ENCODE measurements around the gene REPS2.

The REPS2 gene

GRCh38 chrX:16975233-16975632 lies 28.8 kb downstream of the REPS2 start:
- no peak overlapping the region for H3K9ac ChIP-seq (ENCODE audit: low read length)
- no peak overlapping the region for H3K27ac ChIP-seq (ENCODE audit: low read length)
- H3K4me1 ChIP-seq (ENCODE audit: low read length), result peaks cover 28% of the 10 kb centered on the region; the same call in 1 of the 2 replicates
- peak overlapping the region; percentile 45 for H3K4me2 ChIP-seq (ENCODE audit: low read depth, low read length)
- H3K9me2 ChIP-seq (replicated peaks; ENCODE audit: insufficient read depth, low read length), result no peaks in the 10 kb centered on the region
- no peak overlapping the region for H2AFZ ChIP-seq (ENCODE audit: low read length)
- H3F3A ChIP-seq (ENCODE audit: insufficient read depth, low read length), result no peaks in the 10 kb centered on the region
- peaks cover 5% of the 10 kb centered on the region for H3K27me3 ChIP-seq (replicated peaks; ENCODE audit: insufficient read depth, low read length)
- no peaks in the 10 kb centered on the region for H4K20me1 ChIP-seq (ENCODE audit: insufficient read depth, low read length)
- DNase-seq, result peak; percentile 28
- no peaks in the 10 kb centered on the region for H3K9me3 ChIP-seq (replicated peaks; ENCODE audit: insufficient read depth, low read length)
- H3K36me3 ChIP-seq (replicated peaks; ENCODE audit: insufficient read depth, low read length), result no peaks in the 10 kb centered on the region
- H3K79me2 ChIP-seq (ENCODE audit: low read length), result no peaks in the 10 kb centered on the region
- no peak for TF ChIP-seq EZH2 (optimal IDR thresholded peaks at IDR 0.05; ENCODE audit: low read depth, low read length)
- TF ChIP-seq EZH2phosphoT487 (IDR thresholded peaks at IDR 0.05; ENCODE audit: low read length), result no peak
- no peak for TF ChIP-seq CTCF (IDR thresholded peaks at IDR 0.05; ENCODE audit: low read length)
- H3K4me3 ChIP-seq (ENCODE audit: low read length), result no peak overlapping the region

GRCh38 chrX:16977771-16978170 lies 31.3 kb downstream of the REPS2 start:
- H3K36me3 ChIP-seq (replicated peaks; ENCODE audit: insufficient read depth, low read length), result no peaks in the 10 kb centered on the region
- H3K9me2 ChIP-seq (replicated peaks; ENCODE audit: insufficient read depth, low read length), result no peaks in the 10 kb centered on the region
- H2AFZ ChIP-seq (ENCODE audit: low read length), result no peak overlapping the region
- H3K9me3 ChIP-seq (replicated peaks; ENCODE audit: insufficient read depth, low read length), result no peaks in the 10 kb centered on the region
- H4K20me1 ChIP-seq (ENCODE audit: insufficient read depth, low read length), result no peaks in the 10 kb centered on the region
- no peaks in the 10 kb centered on the region for H3K79me2 ChIP-seq (ENCODE audit: low read length)
- H3K9ac ChIP-seq (ENCODE audit: low read length), result no peak overlapping the region
- no peaks in the 10 kb centered on the region for H3F3A ChIP-seq (ENCODE audit: insufficient read depth, low read length)
- peaks cover 8% of the 10 kb centered on the region; the same call in 1 of the 2 replicates for H3K4me1 ChIP-seq (ENCODE audit: low read length)
- peaks cover 5% of the 10 kb centered on the region; the same call in 1 of the 2 replicates for H3K27me3 ChIP-seq (replicated peaks; ENCODE audit: insufficient read depth, low read length)
- H3K27ac ChIP-seq (ENCODE audit: low read length), result no peak overlapping the region
- no peak for DNase-seq
- no peak overlapping the region for H3K4me3 ChIP-seq (ENCODE audit: low read length)
- no peak overlapping the region for H3K4me2 ChIP-seq (ENCODE audit: low read depth, low read length)
- TF ChIP-seq EZH2 (optimal IDR thresholded peaks at IDR 0.05; ENCODE audit: low read depth, low read length) (no peak), EZH2phosphoT487 (IDR thresholded peaks at IDR 0.05; ENCODE audit: low read length) (no peak), CTCF (IDR thresholded peaks at IDR 0.05; ENCODE audit: low read length) (no peak)

DNA sequence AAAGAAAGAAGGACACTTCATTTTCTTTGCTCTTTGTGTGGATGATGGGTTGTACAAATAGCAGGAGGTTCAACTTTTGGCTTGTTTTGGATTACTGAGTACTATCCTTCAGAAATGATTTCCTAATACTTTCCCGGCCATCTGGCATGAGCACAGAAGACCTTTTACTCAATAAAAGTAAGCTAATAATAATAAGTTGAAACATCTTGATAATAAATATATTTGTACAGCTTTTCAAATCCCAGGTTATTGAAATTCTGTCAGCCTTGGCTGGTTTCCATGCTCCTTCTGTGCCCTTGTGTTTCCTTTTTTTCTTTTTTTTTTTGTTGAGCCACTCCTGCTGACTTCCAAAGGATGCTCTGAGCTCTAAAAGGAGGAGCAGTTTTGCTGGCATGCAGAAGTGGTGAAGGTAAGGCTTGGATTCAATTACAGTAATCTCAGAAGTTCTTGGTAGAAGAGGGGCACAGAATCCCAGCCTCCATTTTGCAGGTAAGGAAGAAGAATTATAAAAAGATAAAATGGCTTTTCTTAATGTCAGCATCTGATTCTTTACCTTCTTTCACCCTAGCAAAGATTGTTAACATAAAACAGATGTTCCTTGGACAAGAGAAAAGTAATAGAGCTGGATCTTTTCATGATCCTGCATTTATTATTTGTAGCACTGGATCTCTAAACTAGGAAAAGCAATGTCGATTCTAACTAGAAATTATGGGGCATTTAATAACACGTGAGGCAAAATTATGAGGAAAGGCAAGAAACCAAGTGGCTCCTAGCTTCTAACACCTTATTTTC lies 31.9 kb downstream of the REPS2 start:
- Histone ChIP-seq H3K79me2 (ENCODE audit: low read length) (no peaks in the 10 kb centered on the region), H3K4me2 (ENCODE audit: low read depth, low read length) (no peak overlapping the region), H3F3A (ENCODE audit: insufficient read depth, low read length) (no peaks in the 10 kb centered on the region), H3K4me3 (ENCODE audit: low read length) (no peak overlapping the region), H2AFZ (ENCODE audit: low read length) (no peak overlapping the region), H3K27ac (ENCODE audit: low read length) (no peak overlapping the region), H3K27me3 (replicated peaks; ENCODE audit: insufficient read depth, low read length) (0 out of 2 replicates have a peak, but pooled peaks cover under 1% of the 10 kb centered on the region), H4K20me1 (ENCODE audit: insufficient read depth, low read length) (no peaks in the 10 kb centered on the region), H3K9me3 (replicated peaks; ENCODE audit: insufficient read depth, low read length) (no peaks in the 10 kb centered on the region), H3K4me1 (ENCODE audit: low read length) (peaks cover 8% of the 10 kb centered on the region; the same call in 1 of the 2 replicates), H3K9me2 (replicated peaks; ENCODE audit: insufficient read depth, low read length) (no peaks in the 10 kb centered on the region), H3K36me3 (replicated peaks; ENCODE audit: insufficient read depth, low read length) (no peaks in the 10 kb centered on the region), H3K9ac (ENCODE audit: low read length) (no peak overlapping the region)
- DNase-seq, result no peak
- TF ChIP-seq EZH2 (optimal IDR thresholded peaks at IDR 0.05; ENCODE audit: low read depth, low read length) (no peak), EZH2phosphoT487 (IDR thresholded peaks at IDR 0.05; ENCODE audit: low read length) (no peak), CTCF (IDR thresholded peaks at IDR 0.05; ENCODE audit: low read length) (no peak)
